Measurements from ENCODE around the gene EIF2A. TPM values are rescaled to one million over a fixed set of nuclear protein-coding genes. Genes with fewer than 3 reads are reported as not detected.
A peak's percentile ranks its signal among the peaks of the same experiment; 100 is the strongest.

EIF2A gene
- total and polyA plus RNA-seq, 4 donors, result 59.5 to 127 (median 69.6) TPM

DNA sequence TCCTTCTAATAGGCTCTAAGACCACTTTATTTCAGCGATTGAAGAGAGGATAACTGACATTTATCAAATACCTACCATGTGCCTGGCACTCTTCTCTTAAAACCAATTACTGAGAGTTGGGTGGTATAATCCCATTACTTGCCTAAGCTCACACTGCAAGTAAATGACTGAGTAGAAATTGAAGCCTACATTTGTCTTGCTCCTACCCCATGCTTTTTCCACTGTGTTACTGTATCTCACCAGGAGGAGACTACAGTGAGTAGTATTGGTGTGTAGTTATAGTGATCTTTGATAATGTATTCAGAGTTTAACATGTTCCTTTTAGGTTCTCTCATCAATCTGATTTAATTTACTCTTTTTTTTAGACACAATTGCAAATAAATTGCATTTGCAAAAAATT is 20.7 kb downstream of the EIF2A start:
- H3K4me1 ChIP-seq (ENCODE audit: control insufficient read depth in 5 of 5, insufficient read depth in 5 of 5, low read length in 5 of 5), result no peaks in the 10 kb centered on the region
- ATAC-seq (ENCODE audit: insufficient read depth, low FRiP score), result no peak
- H3K9ac ChIP-seq (ENCODE audit: insufficient read depth in 1 of 2, low read length in 2 of 2), result no peak overlapping the region
- DNase-seq, result no peak
- H3K27ac ChIP-seq (ENCODE audit: low read depth in 1 of 2, low read length in 1 of 2), result no peak overlapping the region
- H3K4me3 ChIP-seq, result no peak overlapping the region
- TF ChIP-seq, protein P1, sequence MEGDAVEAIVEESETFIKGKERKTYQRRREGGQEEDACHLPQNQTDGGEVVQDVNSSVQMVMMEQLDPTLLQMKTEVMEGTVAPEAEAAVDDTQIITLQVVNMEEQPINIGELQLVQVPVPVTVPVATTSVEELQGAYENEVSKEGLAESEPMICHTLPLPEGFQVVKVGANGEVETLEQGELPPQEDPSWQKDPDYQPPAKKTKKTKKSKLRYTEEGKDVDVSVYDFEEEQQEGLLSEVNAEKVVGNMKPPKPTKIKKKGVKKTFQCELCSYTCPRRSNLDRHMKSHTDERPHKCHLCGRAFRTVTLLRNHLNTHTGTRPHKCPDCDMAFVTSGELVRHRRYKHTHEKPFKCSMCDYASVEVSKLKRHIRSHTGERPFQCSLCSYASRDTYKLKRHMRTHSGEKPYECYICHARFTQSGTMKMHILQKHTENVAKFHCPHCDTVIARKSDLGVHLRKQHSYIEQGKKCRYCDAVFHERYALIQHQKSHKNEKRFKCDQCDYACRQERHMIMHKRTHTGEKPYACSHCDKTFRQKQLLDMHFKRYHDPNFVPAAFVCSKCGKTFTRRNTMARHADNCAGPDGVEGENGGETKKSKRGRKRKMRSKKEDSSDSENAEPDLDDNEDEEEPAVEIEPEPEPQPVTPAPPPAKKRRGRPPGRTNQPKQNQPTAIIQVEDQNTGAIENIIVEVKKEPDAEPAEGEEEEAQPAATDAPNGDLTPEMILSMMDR (IDR thresholded peaks at IDR 0.05; ENCODE audit: control extremely low read depth, extremely low read depth), result no peak
- H3K36me3 ChIP-seq (ENCODE audit: control insufficient read depth in 4 of 4, insufficient read depth in 4 of 4, low read length in 4 of 4), result peaks cover 8 to 35% (median 16%) of the 10 kb centered on the region in 4 donors
- 95 to 100% methylated on average over 1 of the region's 1 CpG for WGBS, 2 donors
- no peaks in the 10 kb centered on the region for H3K9me3 ChIP-seq (ENCODE audit: control insufficient read depth in 4 of 4, insufficient read depth in 3 of 4, low read length in 3 of 4)
- no peaks in the 10 kb centered on the region for H3K27me3 ChIP-seq (ENCODE audit: control insufficient read depth in 3 of 3, insufficient read depth in 3 of 3, low read length in 2 of 3)

DNA sequence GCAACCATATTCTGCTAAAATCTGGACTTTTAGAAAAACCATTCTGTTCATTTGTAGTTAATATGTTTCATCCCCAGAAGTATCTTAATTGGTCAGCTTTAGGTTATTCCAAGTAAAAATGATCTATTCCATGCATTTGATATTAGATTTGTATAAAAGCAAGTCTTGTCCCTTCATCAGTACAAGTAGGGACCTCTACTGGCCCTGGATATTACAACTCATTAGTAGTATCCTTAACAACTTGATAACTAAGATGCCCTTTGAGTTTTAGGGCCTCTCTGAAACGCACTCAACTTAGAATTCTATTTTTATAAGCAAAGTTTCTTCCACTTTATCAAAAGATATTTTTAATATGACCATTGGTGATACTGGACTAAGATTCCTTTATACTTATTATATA is 31.3 kb downstream of the EIF2A start:
- Histone ChIP-seq H3K4me1 (ENCODE audit: control insufficient read depth in 5 of 5, insufficient read depth in 5 of 5, low read length in 5 of 5) (no peaks in the 10 kb centered on the region), H3K4me3 (no peak overlapping the region), H3K27ac (ENCODE audit: low read depth in 1 of 2, low read length in 1 of 2) (no peak overlapping the region), H3K36me3 (ENCODE audit: control insufficient read depth in 4 of 4, insufficient read depth in 4 of 4, low read length in 4 of 4) (peaks cover 4 to 27% (median 17%) of the 10 kb centered on the region in 4 donors), H3K9me3 (ENCODE audit: control insufficient read depth in 4 of 4, insufficient read depth in 3 of 4, low read length in 3 of 4) (no peaks in the 10 kb centered on the region), H3K27me3 (ENCODE audit: control insufficient read depth in 3 of 3, insufficient read depth in 3 of 3, low read length in 2 of 3) (no peaks in the 10 kb centered on the region), H3K9ac (ENCODE audit: insufficient read depth in 1 of 2, low read length in 2 of 2) (no peak overlapping the region)
- WGBS, 2 donors, result 84 to 85% methylated on average over 1 of the region's 1 CpG
- ATAC-seq (ENCODE audit: insufficient read depth, low FRiP score), result no peak
- TF ChIP-seq, protein P1 (IDR thresholded peaks at IDR 0.05; ENCODE audit: control extremely low read depth, extremely low read depth), result no peak
- DNase-seq, result peak in 2 of 3 donors; percentile 10 to 14

DNA sequence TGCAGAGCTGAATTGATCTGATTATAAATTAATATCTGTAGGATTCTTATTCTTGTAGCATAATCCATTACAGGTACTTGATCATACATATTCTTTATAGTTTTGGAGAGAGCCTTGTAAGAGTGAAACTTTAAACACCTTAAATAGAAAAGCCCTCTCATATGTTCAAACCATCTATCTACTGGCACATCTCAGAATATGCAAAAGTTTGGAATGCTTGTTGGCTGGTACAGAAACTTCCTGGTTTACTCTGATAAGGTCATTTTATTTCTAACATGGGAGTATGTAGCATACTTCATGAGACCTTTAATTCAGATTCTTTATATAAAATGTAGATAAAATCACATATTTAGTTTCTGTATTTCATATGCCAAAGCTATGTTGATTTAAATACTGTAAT is 34.6 kb downstream of the EIF2A start:
- Histone ChIP-seq H3K36me3 (ENCODE audit: control insufficient read depth in 4 of 4, insufficient read depth in 4 of 4, low read length in 4 of 4) (peaks cover 16 to 28% (median 24%) of the 10 kb centered on the region in 4 donors), H3K27ac (ENCODE audit: low read depth in 1 of 2, low read length in 1 of 2) (no peak overlapping the region), H3K27me3 (ENCODE audit: control insufficient read depth in 3 of 3, insufficient read depth in 3 of 3, low read length in 2 of 3) (no peaks in the 10 kb centered on the region), H3K4me3 (no peak overlapping the region), H3K9me3 (ENCODE audit: control insufficient read depth in 4 of 4, insufficient read depth in 3 of 4, low read length in 3 of 4) (no peaks in the 10 kb centered on the region), H3K9ac (ENCODE audit: insufficient read depth in 1 of 2, low read length in 2 of 2) (no peak overlapping the region), H3K4me1 (ENCODE audit: control insufficient read depth in 5 of 5, insufficient read depth in 5 of 5, low read length in 5 of 5) (no peaks in the 10 kb centered on the region)
- DNase-seq (no peak), ATAC-seq (ENCODE audit: insufficient read depth, low FRiP score) (no peak)
- TF ChIP-seq, protein P1 (IDR thresholded peaks at IDR 0.05; ENCODE audit: control extremely low read depth, extremely low read depth), result no peak

DNA sequence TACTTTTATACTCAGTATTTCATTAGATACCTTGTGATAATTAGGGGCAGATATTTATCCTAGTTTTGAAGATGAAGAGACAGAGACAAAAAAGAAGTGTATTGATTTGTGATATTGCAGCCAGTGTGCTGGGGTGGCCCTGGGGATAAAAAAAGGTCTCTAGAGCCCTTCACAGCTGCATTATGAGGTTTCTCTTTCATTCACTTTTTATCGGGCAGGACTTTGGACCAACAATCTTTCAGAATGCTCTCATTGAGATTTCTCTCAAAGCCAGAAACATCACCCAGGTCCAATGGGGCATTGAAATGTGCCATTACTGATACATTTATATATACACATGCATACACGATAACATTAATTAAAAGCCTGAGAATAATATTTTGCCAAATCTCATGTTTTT is 36.0 kb downstream of the EIF2A start:
- peaks cover 0 to 4% (median 0%) of the 10 kb centered on the region in 5 donors for H3K4me1 ChIP-seq (ENCODE audit: control insufficient read depth in 5 of 5, insufficient read depth in 5 of 5, low read length in 5 of 5)
- 92 to 93% methylated on average over 2 of the region's 2 CpGs for WGBS, 2 donors
- DNase-seq (no peak), ATAC-seq (ENCODE audit: insufficient read depth, low FRiP score) (no peak)
- TF ChIP-seq, protein P1 (IDR thresholded peaks at IDR 0.05; ENCODE audit: control extremely low read depth, extremely low read depth), result no peak
- H3K4me3 ChIP-seq, result no peak overlapping the region
- H3K36me3 ChIP-seq (ENCODE audit: control insufficient read depth in 4 of 4, insufficient read depth in 4 of 4, low read length in 4 of 4), result peaks cover 11 to 21% (median 19%) of the 10 kb centered on the region in 4 donors
- no peaks in the 10 kb centered on the region for H3K27me3 ChIP-seq (ENCODE audit: control insufficient read depth in 3 of 3, insufficient read depth in 3 of 3, low read length in 2 of 3)
- no peak overlapping the region for H3K27ac ChIP-seq (ENCODE audit: low read depth in 1 of 2, low read length in 1 of 2)
- H3K9ac ChIP-seq (ENCODE audit: insufficient read depth in 1 of 2, low read length in 2 of 2), result no peak overlapping the region
- no peaks in the 10 kb centered on the region for H3K9me3 ChIP-seq (ENCODE audit: control insufficient read depth in 4 of 4, insufficient read depth in 3 of 4, low read length in 3 of 4)
